ENCODE measurements around the gene TCERG1L. TPM values are rescaled to one million over a fixed set of nuclear protein-coding genes. Genes with fewer than 3 reads are reported as not detected.

TCERG1L gene
- total RNA-seq, 2 donors from 2014 or later = 0.45 to 0.68 TPM

GRCh38 chr10:131131726-131132591, 179.6 kb downstream of the TCERG1L start:
- Mint-ChIP-seq H3K27ac (no peak overlapping the region), H3K36me3 (no peaks in the 10 kb centered on the region), H3K9me3 (no peaks in the 10 kb centered on the region)
- ATAC-seq (no peak), DNase-seq (ENCODE audit: low spot score in 2 of 2) (no peak)

- no peaks in the 10 kb centered on the region for H3K9me3 Mint-ChIP-seq
- no peak overlapping the region for H3K27ac Mint-ChIP-seq
- DNase-seq (ENCODE audit: low spot score in 2 of 2) = no peak
- H3K36me3 Mint-ChIP-seq = no peaks in the 10 kb centered on the region
- ATAC-seq = no peak
Observed at GRCh38 chr10:131130025-131130424, 181.5 kb downstream of the TCERG1L start.

- no peak for DNase-seq (ENCODE audit: low spot score in 2 of 2)
- no peak for ATAC-seq
- Mint-ChIP-seq H3K36me3 (no peaks in the 10 kb centered on the region), H3K9me3 (no peaks in the 10 kb centered on the region), H3K27ac (no peak overlapping the region)
Observed at GRCh38 chr10:131129544-131129943, 182.0 kb downstream of the TCERG1L start.

GRCh38 chr10:131128731-131129130, 182.8 kb downstream of the TCERG1L start:
- Mint-ChIP-seq H3K27ac (no peak overlapping the region), H3K9me3 (no peaks in the 10 kb centered on the region), H3K36me3 (no peaks in the 10 kb centered on the region)
- no peak for ATAC-seq
- no peak for DNase-seq (ENCODE audit: low spot score in 2 of 2)

- DNase-seq (ENCODE audit: low spot score in 2 of 2) = no peak
- ATAC-seq = peak in 1 of 2 donors; percentile 70
- Mint-ChIP-seq H3K9me3 (peaks cover under 1% of the 10 kb centered on the region in 2 donors), H3K27ac (peak overlapping the region; percentile 29 to 47), H3K36me3 (no peaks in the 10 kb centered on the region)
Observed at GRCh38 chr10:131127610-131128009, 183.9 kb downstream of the TCERG1L start.

GRCh38 chr10:131127138-131127589, 184.4 kb downstream of the TCERG1L start:
- no peak for DNase-seq (ENCODE audit: low spot score in 2 of 2)
- H3K9me3 Mint-ChIP-seq = peaks cover 4 to 5% of the 10 kb centered on the region in 2 donors
- H3K36me3 Mint-ChIP-seq = no peaks in the 10 kb centered on the region
- peak in 1 of 2 donors; percentile 24 for ATAC-seq
- H3K27ac Mint-ChIP-seq = peak overlapping the region; percentile 29 to 47

GRCh38 chr10:131126321-131127137, 185.0 kb downstream of the TCERG1L start:
- DNase-seq (ENCODE audit: low spot score in 2 of 2) = no peak
- ATAC-seq = no peak
- Mint-ChIP-seq H3K9me3 (peaks cover 4 to 5% of the 10 kb centered on the region in 2 donors), H3K27ac (peak overlapping the region; percentile 40 to 47), H3K36me3 (no peaks in the 10 kb centered on the region)

- no peaks in the 10 kb centered on the region for H3K36me3 Mint-ChIP-seq
- peaks cover 4 to 5% of the 10 kb centered on the region in 2 donors for H3K9me3 Mint-ChIP-seq
- DNase-seq (ENCODE audit: low spot score in 2 of 2) (no peak), ATAC-seq (no peak)
- peak overlapping the region in 1 of 2 donors; percentile 40 for H3K27ac Mint-ChIP-seq
Observed at GRCh38 chr10:131125511-131126225, 185.9 kb downstream of the TCERG1L start.

- DNase-seq (ENCODE audit: low spot score in 2 of 2) (no peak), ATAC-seq (no peak)
- no peak overlapping the region for H3K27ac Mint-ChIP-seq
- H3K9me3 Mint-ChIP-seq = peaks cover 4 to 5% of the 10 kb centered on the region in 2 donors
- H3K36me3 Mint-ChIP-seq = no peaks in the 10 kb centered on the region
Observed at GRCh38 chr10:131124945-131125344, 186.6 kb downstream of the TCERG1L start.

- DNase-seq (ENCODE audit: low spot score in 2 of 2) (no peak), ATAC-seq (no peak)
- Mint-ChIP-seq H3K36me3 (no peaks in the 10 kb centered on the region), H3K27ac (no peak overlapping the region), H3K9me3 (peaks cover 4 to 5% of the 10 kb centered on the region in 2 donors)
Observed at GRCh38 chr10:131123496-131123895, 188.0 kb downstream of the TCERG1L start.

GRCh38 chr10:131121511-131122035, 189.9 kb downstream of the TCERG1L start:
- Mint-ChIP-seq H3K27ac (no peak overlapping the region), H3K9me3 (peaks cover 4 to 5% of the 10 kb centered on the region in 2 donors), H3K36me3 (no peaks in the 10 kb centered on the region)
- DNase-seq (ENCODE audit: low spot score in 2 of 2) = no peak
- no peak for ATAC-seq

GRCh38 chr10:131119626-131120355, 191.7 kb downstream of the TCERG1L start:
- Mint-ChIP-seq H3K9me3 (peaks cover 4 to 5% of the 10 kb centered on the region in 2 donors), H3K27ac (no peak overlapping the region), H3K36me3 (no peaks in the 10 kb centered on the region)
- DNase-seq (ENCODE audit: low spot score in 2 of 2) (no peak), ATAC-seq (no peak)

GRCh38 chr10:131117416-131118212, 193.9 kb downstream of the TCERG1L start:
- DNase-seq (ENCODE audit: low spot score in 2 of 2) = no peak
- peaks cover 4% of the 10 kb centered on the region in 2 donors for H3K9me3 Mint-ChIP-seq

GRCh38 chr10:131116991-131117375, 194.5 kb downstream of the TCERG1L start:
- Mint-ChIP-seq H3K36me3 (no peaks in the 10 kb centered on the region), H3K27ac (peak overlapping the region; percentile 60 to 69), H3K9me3 (no peaks in the 10 kb centered on the region)
- DNase-seq (ENCODE audit: low spot score in 2 of 2) (no peak), ATAC-seq (no peak)

More at GRCh38 chr10:131117416-131118212, 193.9 kb downstream of the TCERG1L start:
- no peak for ATAC-seq
- Mint-ChIP-seq H3K27ac (peak overlapping the region in 1 of 2 donors; percentile 69), H3K36me3 (no peaks in the 10 kb centered on the region)
